ENCODE measurements around the gene CENPVL1.
"Not testable (repeated sequence)": the region's sequence is repeated elsewhere in the genome, so short reads cannot be mapped to it uniquely, and the experiment has no call there.

The CENPVL1 gene

DNA sequence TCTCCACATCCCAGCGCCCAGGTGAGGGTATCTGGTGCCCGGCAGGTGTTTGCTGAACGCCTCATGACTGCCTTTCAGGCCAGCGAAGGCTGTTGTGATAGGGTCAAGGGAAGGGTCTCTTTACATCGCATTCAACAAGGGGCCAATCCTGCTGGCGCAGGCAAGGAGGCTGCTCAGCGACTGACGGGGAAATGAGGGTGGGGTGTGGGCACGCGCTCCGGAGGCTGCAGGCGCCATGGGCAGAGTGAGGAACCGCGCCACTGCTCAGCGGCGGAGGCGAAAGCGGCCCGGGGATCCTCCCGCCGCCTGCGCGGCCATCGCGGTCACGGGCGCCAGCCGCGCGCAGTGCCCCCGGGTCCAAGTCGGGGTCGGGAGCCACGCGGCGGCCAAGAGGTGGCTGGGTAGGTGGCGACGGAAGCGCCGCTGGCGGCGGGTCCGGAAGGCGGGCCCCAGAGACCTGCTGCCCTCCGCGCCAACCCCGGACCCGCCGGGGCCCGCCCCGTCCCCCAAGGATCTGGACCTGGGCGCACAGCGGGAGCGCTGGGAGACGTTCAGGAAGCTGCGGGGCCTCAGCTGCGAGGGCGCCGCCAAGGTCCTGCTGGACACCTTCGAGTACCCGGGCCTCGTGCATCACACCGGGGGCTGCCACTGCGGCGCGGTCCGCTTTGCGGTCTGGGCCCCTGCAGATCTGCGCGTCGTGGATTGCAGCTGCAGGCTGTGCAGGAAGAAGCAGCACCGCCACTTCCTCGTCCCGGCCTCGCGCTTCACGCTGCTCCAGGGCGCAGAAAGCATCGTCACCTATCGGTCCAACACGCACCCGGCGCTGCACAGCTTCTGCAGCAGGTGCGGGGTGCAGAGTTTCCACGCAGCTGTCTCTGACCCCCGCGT is at the start of gene CENPVL1:
TSS of gene CENPVL1 (plus strand) at position 236 of the 888 bp plus-strand sequence. CDS start at position 236, 0 bp downstream.
- DNase-seq (ENCODE audit: insufficient read length, low spot score); FAIRE-seq: not testable (repeated sequence)

DNA sequence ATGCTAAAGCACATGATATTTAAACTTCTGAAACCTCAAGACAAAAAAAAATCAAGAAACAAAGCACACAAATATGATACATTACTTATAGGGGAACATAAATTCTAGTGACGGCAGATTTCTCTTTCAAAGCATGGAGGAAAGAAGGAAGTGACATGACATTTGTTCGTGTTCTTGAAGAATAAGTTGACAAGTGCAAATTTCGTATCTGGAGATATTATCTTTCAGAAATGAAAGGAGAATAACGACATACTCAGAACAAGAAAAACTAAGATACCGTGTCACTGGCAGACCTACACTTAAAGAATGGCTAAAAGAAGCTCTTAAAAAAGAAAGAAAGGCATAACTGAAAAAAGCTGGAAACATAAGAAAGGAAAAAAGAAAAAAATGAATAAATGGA is 44.3 kb upstream of the CENPVL1 start:
- FAIRE-seq, result no peak

DNA sequence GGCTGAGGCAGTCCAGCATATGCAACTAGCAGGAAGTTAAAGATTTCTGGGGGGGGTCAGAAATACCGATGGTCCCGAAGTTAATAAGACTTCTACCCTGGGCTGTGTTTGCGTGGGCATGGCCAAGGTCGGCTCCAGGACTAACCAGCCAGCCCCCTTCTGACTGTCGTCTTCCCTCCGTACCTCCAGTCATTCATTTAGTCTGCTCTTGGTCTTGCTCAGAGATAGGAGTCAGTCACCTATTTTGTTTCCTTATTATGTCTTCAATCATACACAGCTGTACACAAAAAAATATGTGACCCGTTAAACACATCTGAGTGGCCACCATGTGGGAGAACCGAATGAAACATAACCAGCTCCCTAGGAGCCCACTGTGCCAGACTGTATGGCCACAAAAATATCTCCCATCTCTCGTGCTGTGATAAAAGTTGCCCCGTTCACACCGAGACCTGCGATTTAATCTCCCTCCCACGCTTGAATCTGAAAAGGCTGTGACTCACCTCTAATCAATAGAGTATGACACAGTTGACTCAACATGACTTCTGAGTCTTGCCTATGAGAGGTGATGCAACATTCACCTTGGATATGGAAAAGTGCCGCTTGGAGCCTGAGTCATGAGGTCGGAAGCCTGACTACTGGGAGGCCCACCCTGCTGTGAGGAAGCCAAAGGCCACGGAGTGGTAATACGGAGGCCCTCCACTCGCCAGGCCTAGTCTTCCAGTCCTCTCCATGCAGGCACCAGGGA is 30.5 kb upstream of the CENPVL1 start:
- not testable (repeated sequence) for DNase-seq (ENCODE audit: insufficient read length, low spot score); FAIRE-seq

More for the DNA sequence above, 44.3 kb upstream of the CENPVL1 start:
- DNase-seq (ENCODE audit: insufficient read length, low spot score), result no peak

DNA sequence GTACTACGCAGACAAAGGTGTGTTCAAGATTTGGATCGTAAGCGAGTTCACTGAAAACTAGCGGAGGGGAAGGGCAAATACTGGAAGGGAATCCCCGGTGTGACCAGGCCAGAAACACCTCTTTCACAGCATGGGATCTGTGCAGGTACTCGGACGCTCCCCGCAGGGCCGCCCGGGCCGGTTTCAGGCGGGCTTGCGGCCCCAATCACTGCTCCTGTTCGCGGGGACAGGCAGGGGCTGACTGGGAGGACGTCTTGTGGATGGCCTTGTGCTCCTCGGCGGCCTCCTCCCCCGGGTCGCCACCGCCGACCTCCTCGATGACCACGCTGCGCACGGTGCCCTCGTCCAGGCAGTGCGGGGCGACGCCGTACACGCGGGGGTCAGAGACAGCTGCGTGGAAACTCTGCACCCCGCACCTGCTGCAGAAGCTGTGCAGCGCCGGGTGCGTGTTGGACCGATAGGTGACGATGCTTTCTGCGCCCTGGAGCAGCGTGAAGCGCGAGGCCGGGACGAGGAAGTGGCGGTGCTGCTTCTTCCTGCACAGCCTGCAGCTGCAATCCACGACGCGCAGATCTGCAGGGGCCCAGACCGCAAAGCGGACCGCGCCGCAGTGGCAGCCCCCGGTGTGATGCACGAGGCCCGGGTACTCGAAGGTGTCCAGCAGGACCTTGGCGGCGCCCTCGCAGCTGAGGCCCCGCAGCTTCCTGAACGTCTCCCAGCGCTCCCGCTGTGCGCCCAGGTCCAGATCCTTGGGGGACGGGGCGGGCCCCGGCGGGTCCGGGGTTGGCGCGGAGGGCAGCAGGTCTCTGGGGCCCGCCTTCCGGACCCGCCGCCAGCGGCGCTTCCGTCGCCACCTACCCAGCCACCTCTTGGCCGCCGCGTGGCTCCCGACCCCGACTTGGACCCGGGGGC is 28.2 kb upstream of the CENPVL1 start:
- FAIRE-seq; DNase-seq (ENCODE audit: insufficient read length, low spot score): not testable (repeated sequence)

DNA sequence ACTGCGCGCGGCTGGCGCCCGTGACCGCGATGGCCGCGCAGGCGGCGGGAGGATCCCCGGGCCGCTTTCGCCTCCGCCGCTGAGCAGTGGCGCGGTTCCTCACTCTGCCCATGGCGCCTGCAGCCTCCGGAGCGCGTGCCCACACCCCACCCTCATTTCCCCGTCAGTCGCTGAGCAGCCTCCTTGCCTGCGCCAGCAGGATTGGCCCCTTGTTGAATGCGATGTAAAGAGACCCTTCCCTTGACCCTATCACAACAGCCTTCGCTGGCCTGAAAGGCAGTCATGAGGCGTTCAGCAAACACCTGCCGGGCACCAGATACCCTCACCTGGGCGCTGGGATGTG is 27.6 kb upstream of the CENPVL1 start, which contains the start of gene CENPVL2:
TSS of gene CENPVL2 (minus strand) at position 112 of the 343 bp plus-strand sequence. CDS start at position 112, 0 bp downstream.
- FAIRE-seq, result not testable (repeated sequence)

DNA sequence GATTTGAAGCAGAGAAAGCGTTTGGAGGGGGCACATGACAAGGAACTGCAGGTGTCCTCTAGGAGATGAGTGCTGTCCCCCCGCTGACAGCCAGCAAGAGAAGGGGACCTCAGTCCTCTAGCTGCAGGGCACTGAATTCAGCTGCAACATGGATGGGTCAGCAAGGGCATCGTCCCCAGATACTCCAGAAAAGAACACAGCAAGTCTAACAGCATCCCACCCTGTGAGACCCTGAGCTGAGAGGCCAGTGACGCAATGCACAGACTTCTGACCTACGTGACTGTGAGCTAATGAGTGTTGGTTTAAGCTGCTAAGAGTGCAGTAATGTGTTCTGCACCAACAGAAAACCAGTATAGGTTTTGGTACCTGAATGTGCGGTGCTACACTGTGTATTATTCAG is 16.1 kb upstream of the CENPVL1 start:
- no peak for FAIRE-seq
- no peak for DNase-seq (ENCODE audit: insufficient read length, low spot score)

More for the DNA sequence above, 27.6 kb upstream of the CENPVL1 start, which contains the start of gene CENPVL2:
- DNase-seq (ENCODE audit: insufficient read length, low spot score), result not testable (repeated sequence)

DNA sequence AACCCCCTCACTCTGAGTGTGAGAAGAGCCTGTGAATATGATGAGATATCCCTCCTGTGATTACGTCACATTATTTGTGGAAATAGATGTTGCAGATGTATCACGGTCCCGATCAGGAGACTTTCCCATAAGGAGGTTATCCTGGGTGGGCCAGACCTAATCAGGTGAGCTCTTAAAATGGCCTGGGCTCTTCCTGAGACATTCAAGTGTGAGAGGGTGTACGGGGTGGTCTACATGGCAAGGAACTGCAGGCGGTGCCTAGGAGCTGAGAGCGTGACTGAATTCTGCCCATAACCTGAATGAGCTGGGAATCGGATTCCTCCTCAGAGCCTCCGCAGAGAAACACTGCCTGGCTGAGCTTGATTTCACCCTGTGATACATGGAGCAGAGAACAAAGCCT is 12.9 kb upstream of the CENPVL1 start:
- FAIRE-seq, result no peak
- no peak for DNase-seq (ENCODE audit: insufficient read length, low spot score)

DNA sequence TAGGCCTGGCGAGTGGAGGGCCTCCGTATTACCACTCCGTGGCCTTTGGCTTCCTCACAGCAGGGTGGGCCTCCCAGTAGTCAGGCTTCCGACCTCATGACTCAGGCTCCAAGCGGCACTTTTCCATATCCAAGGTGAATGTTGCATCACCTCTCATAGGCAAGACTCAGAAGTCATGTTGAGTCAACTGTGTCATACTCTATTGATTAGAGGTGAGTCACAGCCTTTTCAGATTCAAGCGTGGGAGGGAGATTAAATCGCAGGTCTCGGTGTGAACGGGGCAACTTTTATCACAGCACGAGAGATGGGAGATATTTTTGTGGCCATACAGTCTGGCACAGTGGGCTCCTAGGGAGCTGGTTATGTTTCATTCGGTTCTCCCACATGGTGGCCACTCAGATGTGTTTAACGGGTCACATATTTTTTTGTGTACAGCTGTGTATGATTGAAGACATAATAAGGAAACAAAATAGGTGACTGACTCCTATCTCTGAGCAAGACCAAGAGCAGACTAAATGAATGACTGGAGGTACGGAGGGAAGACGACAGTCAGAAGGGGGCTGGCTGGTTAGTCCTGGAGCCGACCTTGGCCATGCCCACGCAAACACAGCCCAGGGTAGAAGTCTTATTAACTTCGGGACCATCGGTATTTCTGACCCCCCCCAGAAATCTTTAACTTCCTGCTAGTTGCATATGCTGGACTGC is 2.8 kb downstream of the CENPVL1 start:
- not testable (repeated sequence) for DNase-seq (ENCODE audit: insufficient read length, low spot score); FAIRE-seq

DNA sequence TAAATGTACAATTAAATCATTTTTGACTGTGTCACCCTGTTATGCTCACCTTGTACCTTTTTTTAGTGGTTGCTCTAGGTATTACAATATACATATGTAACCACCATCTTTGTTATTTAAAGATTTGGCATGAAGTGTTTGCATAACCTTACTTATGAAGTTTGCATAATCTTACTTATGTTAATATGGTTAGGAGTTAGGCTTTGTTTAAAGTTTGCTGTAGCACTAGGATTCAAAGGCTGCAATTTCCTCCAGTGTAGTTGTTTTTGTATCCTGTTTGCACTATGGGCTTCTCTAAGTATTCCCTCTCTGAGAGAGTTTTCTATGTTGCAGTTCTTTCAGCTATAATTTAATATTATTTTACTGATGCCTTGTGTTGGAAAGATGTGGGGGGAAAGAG is 17.9 kb downstream of the CENPVL1 start:
- FAIRE-seq, result no peak

DNA sequence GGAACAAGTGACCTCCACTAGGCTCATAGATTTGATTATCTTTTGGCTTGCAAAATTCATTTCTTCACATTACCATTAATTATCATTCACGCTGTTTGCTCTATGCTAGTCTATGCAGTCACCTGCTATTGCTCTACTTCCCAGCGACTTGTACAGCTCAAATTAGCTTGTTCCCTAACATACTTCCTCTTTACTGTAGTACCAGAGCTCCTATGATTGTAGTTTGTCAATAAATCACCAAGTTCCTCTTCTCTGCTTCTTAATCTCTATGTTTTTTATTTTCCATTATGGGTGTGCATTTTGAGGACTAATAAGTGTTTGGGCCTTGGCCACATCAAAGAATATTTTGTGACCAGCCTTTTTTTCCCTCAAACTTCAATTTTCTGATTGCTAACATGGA is 26.8 kb downstream of the CENPVL1 start:
- DNase-seq (ENCODE audit: insufficient read length, low spot score) (no peak), FAIRE-seq (no peak)

More for the DNA sequence above, 17.9 kb downstream of the CENPVL1 start:
- DNase-seq (ENCODE audit: insufficient read length, low spot score), result no peak

DNA sequence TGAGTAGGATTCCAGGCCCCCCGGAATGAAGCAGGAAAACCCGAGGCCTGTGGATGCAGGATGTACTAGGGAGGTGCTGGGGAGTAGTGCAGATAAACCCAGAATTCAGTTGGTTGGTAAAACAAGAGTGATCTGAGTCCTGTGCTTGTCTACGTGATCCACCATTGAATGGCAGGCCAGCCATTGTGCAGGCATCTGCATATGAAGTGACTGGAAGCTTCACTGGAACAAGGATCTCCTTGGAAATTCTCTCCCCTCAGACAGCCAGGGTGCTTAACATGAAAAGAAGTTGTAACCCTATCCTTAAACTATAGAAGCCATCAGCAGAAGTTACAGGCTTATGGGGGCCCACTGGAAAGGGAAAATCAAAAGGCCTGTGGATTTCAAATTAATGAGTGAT is 32.3 kb downstream of the CENPVL1 start:
- peak; percentile 55 for FAIRE-seq
- no peak for DNase-seq (ENCODE audit: insufficient read length, low spot score)

DNA sequence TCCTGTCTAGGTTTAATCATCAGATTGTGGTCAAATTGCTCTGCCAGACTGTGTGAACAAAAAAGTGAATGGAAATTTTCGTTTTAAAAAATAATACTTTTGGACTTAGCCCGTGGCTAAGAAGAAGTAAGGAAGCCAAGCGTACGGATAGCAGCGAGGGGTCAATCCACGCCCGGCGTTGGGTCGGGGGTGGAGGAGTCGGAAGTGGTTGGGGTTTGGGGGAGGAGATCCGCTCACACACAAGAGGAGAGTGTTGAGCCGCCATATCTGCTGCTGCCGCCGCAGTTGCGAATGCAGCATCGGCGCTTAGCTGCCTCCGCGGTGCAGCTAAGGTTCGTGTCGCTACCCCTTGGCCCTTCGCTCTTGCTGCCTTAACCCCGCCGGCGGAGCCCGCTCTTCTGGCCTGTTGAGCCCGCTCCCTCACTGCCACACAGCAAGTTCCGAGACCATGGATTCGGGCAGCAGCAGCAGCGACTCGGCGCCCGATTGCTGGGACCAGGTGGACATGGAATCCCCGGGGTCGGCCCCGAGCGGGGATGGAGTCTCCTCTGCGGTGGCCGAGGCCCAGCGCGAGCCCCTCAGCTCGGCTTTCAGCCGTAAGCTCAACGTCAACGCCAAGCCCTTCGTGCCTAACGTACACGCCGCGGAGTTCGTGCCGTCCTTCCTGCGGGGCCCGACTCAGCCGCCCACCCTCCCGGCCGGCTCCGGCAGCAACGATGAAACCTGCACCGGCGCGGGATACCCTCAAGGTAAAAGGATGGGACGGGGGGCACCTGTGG is 33.1 kb downstream of the CENPVL1 start, which contains the start of gene GSPT2:
TSS of gene GSPT2 (plus strand) at position 264 of the 779 bp plus-strand sequence. CDS start at position 449, 185 bp downstream.
- peak; percentile 22 for DNase-seq (ENCODE audit: insufficient read length, low spot score)
- peak; percentile 74 for FAIRE-seq

DNA sequence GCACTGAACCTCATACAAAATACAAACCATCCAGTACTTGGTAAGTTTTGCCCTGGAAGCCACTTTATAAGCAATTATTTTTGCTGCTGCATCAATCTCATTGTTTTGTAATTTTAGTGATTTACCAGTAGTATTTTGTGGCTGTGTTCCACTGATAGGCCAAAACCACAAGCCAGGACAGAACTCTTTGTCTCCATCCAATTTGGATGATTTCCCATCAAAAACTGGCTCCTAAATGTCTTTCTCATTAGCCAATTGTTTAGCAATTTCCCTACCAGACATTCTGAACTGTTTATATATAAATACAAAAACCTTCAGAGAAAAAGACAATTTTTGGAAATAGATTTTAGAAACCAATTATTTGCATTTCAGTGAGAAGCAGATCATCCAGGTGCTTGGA is 37.4 kb downstream of the CENPVL1 start:
- DNase-seq (ENCODE audit: insufficient read length, low spot score) (no peak), FAIRE-seq (no peak)

DNA sequence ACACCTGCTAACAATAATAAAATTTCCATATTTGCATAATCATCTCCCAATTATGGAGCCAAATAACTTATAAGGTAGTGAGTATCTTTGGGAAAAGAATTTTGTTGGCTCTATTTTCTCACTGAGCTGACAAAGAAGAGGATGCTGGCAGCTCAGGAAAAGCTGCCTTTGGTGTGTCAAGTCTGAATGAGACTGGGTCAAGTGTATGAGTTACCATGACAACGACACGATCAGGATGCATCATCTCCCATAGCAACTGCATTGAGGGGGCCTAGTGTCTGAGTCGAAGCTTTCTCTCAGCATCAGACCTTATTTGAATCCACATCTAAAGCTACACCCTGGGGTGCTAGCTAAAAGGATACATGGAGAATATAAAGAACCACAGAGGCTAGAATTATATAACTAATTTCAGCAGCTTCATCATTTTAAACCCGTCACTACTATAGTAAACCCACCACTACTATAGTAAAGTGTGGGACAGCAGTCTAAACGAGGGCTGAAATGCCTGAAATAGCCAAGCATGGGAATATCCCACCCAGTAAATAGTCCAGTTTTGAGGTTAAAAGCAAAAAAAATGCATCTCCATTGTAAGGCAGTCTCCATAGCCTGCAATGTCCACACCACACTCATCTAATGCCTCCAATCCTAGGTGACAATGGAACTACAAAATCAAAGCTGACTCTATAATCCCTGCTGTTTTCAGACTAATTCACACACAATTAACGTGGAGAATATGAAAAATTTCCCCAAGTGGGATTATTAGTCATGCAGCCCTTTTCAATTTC is 48.9 kb downstream of the CENPVL1 start:
- FAIRE-seq (no peak), DNase-seq (ENCODE audit: insufficient read length, low spot score) (no peak)

DNA sequence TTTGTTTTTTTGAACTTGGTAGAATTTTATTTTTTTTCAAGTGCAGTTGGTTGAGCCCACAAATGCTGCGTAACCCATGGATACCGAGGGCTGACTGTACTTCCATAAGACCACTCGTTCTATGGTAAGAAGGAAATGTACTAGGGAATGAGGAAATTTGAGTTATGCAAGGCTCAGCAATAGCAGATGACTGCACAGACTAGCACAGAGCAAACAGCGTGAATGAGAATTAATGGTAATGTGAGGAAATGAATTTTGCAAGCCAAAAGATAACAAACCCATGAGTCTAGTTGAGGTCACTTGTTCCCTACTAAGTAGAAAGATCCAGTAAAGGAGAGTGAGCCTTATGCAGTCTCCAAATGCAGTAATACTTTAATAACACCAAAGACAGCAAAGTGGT is 50.3 kb downstream of the CENPVL1 start:
- FAIRE-seq (peak; percentile 39), DNase-seq (ENCODE audit: insufficient read length, low spot score) (no peak)
